ENCODE measurements around the gene NEUROD1.
"Not testable (repeated sequence)": the region's sequence is repeated elsewhere in the genome, so short reads cannot be mapped to it uniquely, and the experiment has no call there.

NEUROD1 gene

DNA sequence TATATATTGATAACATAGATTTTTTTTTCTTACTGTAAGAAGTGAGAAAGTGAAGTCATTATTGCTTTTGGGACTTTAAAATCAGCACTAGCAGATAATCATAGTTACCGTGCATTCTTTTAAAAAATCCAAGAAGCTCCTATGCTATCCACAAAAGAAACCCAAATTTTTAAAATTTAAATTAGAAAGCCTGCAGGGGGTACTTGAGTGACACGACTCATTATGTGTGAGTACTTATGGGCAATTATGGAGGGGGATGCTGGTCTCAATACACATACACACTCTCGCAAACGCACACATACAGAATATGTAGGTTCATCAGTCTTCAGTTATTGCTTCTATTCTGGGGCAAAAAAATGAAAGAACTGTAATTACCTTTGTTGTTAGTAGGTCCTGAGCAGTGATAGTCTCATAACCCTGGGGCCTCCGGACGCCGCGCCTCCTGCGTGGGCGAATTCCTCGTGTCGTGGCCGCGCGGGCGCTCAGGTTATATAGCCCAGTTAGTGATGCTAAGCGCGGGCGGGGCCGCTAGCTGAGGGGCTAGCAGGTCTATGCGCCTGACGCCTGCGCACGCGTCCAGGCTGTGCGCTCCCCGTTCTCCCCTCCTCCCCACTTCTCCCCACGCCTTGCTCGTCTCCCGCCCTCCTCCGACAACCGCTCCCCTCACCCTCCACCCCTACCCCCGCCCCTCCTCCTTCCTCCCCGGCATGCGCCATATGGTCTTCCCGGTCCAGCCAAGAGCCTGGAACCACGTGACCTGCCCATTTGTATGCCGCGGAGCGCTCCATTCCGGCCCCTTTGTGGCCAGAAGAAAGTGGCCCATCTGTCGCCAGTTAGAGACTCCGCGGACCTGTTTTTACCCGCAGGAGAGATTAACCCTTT is at the start of gene NEUROD1:
Gene NEUROD1, minus strand, starts transcription at position 463 of the 882 bp plus-strand sequence. CDS start 1,657 bp downstream, outside the sequence.
- no peak for DNase-seq (ENCODE audit: low read depth)

DNA sequence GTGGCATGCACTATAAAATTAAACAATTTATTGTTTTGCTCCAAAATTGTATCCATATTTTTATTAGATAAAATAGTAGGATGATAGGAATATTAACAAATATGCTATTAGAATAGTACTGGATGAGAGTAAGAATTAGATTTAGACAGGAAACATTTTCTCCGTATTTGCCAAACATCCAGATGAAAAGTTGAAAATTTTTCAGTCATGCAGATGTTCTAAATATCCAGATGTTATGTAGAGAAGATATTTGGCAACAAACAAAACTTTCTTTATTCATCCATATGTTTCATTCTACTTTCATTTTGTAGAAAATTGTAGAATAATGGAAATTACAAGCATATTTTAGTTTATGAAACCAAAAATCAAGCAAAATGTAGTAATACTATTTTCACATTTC is 45.2 kb upstream of the NEUROD1 start:
- DNase-seq (ENCODE audit: low read depth) = no peak

DNA sequence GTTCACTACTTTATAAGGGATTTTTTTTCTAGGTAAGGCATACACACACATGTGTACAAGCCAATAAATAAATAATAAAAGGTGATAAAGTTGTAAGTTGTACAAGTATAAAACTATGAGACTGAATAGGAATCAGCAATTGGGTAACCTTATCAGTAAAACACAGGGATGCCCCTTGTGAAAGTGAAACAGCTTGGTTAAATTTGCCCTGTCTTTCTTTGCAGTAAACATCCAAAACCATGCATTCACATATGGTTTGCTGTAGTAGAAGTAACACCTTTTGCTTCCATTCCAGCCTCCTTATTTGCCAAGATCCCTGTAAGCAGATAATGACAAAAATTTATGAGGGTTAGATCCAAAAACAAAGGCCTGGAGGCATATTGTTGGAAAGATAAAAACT is 44.3 kb upstream of the NEUROD1 start:
- DNase-seq (ENCODE audit: low read depth) = no peak

DNA sequence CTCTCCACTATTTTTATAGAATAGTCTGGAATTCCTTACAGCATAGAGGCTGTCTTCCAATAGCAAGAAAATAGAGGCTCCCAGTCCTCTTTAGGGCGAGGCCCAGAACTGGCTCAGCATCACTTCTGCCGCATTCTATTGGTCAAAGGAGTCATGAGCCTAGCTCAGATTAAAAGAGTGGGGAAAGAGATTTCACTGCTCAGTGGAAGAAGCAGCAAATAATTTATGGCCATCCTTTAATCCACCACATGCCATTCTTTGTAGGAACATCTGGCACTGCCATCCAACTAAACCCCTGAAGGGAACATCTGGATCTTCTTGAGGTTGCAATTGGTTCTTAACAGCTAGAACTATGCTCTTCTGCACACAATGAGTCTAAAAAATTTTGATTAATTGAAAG is 43.4 kb upstream of the NEUROD1 start:
- no peak for DNase-seq (ENCODE audit: low read depth)

DNA sequence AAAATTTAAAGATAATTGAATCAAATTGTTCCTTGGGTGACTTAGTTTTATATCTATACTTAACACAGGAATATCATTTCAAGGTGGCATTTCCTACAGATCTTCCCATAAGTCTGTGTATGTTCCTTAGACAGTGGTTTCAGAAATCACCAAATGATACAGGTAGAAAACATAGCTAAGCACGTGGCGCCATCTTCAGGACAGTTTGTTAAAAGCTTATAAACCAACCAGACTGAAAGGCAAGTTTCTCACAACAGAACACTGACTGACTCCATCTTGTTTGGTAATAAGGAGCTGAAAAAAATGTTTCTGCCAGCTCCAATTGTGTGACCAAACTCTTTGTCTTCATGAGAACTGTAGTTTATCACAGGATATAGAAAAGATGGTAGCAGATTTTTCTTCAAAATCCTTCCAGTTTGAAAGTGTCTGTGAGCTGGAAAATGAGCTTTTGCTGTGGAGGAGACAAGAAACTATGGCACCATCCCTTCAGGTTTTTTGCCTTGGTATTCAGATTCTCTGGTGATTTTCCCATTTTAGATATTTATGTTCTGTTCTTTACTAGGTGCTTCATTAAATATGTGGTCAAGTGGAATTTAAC is 34.8 kb upstream of the NEUROD1 start:
- DNase-seq (ENCODE audit: low read depth) = peak; percentile 36

DNA sequence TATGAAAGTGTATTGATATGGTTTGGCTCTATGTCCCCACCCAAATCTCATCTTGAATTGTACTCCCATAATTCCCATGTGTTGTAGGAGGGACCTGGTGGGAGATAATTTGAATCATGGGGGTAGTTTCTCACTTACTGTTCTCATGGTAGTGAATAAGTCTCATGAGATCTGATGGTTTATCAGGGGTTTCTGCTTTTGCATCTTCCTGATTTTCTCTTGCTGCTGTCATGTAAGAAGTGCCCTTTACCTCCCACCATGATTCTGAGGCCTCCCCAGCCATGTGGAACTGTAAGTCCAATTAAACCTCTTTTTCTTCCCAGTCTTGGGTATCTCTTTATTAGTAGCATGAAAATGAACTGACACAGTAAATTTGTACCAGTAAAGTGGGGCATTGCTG is 30.7 kb upstream of the NEUROD1 start:
- DNase-seq (ENCODE audit: low read depth) = not testable (repeated sequence)

DNA sequence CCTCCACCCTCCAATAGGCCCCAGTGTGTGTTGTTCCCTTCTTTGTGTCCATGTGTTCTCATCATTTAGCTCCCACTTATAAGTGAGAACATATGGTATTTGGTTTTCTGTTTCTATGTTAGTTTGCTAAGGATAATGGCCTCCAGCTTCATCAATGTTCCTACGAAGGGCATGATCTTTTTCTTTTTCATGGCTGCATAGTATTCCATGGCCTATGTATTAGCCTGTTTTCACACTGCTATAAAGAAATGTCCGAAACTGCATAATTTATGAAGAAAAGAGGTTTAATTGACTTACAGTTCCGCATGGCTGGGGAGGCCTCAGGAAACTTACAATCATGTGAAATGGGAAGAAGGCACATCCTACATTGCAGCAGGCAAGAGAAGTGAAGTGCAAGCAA is 22.2 kb upstream of the NEUROD1 start:
- DNase-seq (ENCODE audit: low read depth) = not testable (repeated sequence)

DNA sequence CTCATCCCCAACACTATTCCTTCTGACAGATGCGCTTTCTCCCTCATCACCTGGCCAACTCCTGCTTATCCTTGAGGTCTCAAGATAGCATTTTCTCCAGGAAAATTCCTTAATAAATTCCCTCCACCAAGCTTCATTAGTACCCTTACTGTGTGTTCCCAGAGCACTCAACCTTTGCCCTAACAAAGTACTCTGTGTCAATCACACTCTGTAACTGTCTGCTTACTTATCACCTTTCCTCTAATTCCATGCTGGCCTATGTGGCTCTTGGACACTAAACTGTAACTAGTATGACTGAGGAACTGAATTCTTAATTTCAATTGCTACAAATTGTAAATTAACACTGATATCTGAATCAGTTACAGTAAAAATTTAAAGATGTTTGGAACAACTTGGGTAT is 17.9 kb upstream of the NEUROD1 start:
- DNase-seq (ENCODE audit: low read depth) = no peak

DNA sequence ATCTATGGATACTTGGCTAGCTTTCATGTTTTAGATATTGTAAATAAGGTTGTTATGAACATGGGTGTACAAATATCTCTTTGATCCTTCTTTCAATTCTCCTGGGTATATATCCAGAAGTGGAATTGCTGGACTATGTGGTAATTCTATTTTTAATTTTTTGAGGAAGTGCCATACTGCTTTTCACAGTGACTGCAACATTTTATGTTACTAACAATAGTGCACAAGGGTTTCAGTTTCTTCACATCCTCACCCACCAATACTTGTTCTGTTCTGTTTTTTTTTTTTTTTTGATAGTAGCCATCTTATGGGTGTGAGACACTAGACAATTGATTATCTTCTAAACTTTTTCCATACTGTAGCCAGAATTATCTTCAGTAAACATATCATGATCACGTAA is 17.3 kb upstream of the NEUROD1 start:
- no peak for DNase-seq (ENCODE audit: low read depth)

DNA sequence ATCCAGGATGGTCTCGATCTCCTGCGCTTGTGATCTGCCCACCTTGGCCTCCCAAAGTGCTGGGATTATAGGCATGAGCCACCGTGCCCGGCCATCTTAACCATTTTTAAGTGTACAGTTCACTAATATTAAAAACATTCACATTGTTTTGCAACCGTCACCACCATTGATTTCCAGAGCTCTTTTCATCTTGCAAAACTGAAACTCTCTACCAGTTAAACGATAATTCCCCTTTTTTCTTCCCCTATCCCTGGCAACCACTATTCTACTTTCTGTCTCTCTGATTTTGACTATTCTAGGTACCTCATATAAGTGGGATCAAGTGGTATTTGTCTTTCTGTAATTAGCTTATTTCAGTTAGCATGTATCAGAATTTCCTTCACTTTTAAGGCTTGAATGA is 16.8 kb upstream of the NEUROD1 start:
- no peak for DNase-seq (ENCODE audit: low read depth)

DNA sequence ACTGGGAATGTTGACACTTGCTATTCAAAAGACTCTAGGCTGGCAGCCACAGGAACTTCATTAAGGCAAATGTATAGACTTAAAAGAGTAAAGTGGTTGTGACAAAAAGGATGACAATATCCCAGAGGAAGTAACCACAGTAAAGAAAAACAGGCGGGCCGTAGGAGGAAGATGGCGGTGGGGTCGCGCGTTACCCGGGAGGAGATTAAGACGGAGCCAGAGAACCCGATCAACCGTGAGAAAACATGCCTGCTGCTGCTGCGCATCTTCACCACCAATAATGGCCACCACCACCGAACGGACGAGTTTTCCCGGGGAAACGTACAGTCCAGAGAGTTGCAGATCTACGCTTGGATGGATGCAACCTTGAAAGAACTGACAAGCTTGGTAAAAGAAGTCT is 14.0 kb upstream of the NEUROD1 start:
- no peak for DNase-seq (ENCODE audit: low read depth)

DNA sequence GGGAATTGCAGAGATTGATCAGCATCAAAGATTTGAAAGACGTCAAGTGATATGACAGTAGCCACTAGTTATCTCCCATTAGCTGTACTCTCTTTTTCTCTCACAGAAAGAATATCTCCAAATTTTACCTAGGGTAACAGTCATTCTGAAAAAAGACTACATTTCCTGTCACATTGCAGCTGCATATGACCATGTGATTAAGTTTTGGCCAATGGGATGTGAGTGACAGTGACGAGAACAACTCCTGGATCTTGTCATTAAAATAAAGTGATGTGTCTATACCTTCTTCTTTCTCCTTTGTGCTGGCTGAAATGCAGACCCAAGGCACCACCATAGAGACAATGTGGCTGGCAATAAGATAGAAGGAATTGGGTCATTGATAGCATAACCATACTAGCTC is 10.5 kb upstream of the NEUROD1 start:
- DNase-seq (ENCODE audit: low read depth) = no peak

DNA sequence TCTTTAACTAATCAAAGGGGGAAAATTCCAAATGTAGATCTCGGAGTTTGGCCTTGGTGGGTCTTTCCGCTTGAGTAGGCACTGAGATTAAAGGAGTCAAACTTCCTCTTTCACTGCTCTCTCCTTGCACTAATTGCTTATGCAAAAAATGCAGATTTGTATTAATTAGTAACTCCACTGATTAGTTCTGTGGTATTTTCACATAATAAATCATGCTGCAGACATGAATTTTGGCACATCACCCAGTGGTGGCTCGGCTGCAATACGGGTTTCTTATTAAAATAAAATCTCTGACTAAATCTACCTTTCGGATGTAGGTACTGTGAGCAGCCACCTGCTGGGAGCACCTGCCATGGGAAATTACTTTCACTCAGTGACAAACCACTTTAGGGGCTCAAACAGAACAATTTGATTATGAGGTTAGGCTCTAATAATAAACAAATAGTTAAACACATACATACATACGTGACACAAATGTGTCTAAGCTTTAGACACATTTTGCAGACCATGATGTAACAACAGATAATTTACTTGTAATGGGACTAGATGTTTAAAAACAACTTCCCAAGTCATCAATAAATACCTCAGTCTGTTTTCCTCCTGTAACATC is 6.4 kb upstream of the NEUROD1 start:
- DNase-seq (ENCODE audit: low read depth) = no peak

DNA sequence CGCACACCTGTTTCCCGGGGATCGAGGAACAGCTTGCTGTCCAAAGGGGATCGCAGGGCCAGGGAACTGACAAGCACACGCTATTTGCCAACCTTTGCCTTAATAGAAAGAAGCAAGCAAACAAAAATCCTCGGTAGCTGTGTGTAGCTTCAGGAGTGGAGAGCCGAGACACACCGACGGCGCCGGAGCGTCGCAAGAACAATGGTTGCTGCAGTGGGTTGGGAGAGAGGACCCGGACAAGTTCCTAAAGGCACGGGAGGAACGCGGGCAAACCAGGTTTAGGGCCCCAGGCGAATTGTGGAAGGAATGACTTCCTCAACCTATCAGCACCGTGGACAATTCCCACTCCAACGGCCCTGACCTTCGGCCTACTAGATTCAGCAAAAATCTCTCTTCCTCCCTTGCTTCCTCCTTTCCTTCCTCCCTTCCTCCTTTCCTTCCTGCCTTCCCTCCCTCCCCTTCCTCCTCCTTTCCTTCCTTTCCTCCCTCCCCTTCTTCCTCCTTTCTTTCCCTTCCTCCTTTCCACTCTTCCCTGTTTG is 4.9 kb upstream of the NEUROD1 start:
- DNase-seq (ENCODE audit: low read depth) = no peak

DNA sequence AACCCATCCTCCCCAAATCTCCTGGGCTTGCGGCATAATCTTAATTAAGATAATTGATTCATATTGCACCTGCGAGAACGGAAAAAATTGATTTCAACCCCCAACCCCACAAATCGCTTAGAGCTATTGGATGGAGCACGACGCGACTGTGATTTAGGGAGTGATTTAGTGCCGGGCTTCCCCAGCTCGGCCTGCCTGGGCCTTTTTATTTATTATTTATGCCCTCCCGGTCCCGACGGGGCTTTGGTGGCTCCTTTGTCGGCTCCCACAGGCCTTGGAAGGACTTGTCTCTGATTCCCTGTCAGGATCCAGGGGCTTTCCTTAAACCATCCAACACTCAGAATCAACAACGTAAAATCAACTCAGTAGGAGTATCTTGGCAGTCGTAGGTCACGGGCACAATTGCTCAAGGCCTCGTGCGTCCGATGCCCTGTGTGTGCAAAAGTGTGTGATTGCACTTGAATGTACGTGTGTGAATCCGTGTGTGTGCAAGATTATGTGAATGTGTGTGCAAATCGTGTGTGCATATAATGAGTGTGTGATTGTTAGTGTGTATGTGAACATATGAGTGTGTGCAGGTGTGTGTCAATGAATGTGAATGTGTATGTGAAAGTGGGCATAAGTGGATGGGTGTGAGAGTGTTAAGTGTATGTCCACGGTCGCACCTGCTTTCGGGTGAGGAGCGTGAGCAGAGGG is 4.3 kb upstream of the NEUROD1 start:
- no peak for DNase-seq (ENCODE audit: low read depth)

DNA sequence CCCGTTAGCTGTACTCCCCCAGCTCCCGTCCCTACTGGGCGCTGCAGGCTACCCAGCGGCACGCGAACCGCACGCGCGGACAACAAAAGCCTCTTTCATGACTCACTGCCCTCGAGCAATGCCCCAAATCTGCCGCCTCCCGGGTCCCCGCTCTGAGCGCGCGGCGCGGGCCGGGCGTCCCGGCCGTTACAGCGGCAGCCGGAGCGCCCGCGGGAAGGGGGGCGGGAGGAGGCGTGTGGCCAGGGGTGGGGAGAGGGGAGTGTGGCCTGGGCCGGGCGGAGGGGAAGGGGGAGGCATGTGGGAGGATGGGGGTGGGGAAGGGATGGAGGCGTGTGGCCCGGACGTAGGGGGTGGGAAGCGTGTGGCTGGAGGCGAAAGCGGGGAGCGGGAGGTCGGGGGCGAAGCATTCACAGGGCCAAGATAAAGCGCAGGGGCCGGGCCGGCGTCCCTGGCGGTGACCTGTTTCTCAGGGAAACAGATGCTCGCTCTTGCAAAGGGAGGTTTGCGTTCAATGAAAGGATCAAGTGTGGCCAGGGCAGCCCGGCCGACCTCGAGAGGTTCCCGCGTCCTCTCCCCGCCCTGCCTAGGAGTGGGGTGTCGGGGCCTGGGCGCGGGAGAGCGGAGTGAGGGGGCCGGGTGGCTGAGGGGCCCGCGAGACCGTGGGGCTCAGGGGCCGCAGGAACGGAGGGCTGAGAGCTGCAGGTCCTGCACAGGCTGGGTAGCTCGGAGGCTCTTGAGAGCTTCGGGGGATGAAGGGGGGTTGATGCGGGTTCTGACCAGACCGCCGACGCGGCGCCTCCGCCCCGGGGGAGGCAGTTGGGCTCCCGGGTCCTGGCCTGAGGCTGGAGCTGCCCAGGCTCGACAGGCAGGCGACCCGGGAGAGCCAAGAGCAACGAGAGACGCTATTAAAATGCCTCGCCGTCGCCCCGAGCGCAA is 3.5 kb upstream of the NEUROD1 start:
- no peak for DNase-seq (ENCODE audit: low read depth)

DNA sequence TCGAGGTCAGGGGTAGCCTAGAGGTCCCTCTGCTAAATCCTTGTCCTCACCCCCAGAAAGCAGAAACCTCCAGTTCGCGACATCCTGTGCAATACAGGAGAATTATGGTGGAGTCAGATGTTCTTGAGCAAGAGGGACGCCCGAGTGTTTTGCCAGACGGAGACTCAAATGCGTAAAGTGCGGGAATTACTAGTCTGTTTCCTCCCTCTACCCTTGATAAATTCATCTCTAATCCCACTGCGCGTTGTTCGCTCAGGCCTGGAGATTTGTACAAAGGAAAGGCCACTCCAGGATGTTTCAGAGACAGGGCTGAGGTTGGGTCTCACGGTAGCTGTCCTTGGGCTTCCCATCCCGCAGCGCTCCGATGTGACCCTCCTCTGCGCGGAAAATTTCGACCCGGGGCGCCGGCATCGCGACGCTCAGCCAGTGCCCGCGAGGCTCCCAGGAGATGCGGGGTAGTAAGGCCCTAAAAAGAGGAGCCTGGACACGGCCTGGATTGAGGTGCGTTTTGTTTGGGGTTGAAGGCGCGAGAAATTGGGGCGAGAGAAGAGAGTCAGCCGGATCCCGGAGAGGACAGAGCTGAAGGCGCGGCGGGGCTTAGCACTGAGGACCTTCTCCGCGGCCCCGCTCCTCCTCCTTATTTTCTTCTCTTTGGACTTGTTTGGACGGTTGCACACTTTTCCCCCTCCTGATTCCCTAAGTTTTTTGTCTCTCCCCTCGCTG is 2.6 kb upstream of the NEUROD1 start:
- DNase-seq (ENCODE audit: low read depth) = no peak

DNA sequence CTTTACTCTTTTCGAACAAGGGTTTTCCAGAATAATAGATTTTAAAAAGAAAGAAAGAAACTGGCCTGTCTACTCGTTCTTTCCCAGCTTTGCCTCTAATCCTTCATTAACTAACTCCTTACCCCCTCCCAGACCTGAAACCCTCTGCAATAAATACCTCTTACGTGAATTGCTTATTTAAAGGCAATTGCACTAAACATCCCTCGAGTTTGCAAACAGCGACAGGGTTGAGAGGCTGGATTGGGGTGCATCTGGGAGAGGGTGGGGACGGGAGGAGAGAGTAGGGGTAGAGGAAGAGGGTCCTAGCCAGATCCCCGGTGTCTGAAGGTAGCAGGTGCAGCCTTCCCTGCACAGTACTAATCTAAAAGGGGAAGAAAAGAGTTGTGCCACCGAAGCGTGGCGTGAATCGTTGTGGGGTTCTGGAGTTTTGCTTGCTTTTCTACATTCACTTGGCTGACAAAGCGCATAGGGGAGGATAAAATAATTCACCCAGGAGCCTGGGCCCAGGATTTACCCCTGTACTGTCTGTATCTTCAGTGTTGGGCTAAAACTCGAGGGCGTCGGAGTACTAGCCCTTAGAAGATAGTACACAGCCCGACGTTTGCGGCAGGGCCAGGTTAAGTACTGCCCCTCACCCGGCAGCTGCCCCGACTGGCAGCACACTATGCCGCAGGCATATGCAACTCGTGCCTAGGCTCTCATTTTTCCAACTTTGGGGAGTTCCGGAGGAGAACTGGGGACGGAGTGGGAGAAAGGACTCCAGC is 1.9 kb upstream of the NEUROD1 start:
- DNase-seq (ENCODE audit: low read depth) = no peak

DNA sequence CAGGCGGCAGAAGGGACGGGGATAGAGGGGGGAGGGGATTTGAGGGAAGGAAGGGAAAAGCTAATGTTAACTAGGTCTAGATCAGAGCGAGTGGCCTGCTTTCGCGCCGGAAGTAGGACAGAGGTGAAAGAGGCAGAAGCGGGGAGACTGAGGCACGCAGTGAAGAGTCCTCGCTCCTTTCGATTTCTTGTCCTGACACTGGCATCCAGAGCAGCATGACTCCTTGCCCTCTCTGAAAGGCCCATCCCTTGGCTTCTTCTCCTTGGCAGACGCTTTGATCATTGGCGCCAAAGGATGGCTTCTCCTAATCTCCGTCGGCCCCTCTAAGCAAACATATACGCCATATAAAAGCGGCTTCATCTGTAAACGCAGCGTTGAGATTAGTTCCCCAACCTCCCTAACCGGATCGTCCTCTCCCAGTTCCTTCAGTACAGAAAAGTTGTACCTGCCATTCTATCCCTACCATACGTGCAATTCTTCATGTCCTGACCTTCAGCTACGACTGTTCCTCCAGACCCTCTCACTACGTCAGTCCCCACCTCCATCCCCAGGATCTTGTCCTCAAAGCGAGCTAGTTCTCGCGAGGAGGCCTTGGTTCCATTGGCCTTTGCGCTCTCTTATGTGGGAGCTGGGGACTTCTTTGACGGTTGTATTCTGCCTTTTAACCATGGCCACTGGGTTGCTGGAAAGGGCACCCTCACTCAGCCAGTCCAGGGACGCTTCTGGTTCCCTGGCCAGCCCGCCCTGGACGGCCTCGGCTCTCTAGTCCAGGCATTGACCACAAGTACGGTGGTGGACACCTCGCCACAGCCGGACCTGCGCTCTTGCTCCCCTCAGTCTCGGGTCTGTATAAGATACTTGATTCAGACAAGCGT is 857 bp upstream of the NEUROD1 start:
- DNase-seq (ENCODE audit: low read depth) = no peak

Data from activated T-cell treated with anti-CD3 and anti-CD28 coated beads for 48 hours (primary cell).